Neural crest cell (in vitro differentiated cells): ENCODE results near the gene SCGN. TPM values are rescaled to one million over a fixed set of nuclear protein-coding genes. Genes with fewer than 3 reads are reported as not detected.

Experiments
- DNase-seq: peaks from one replicate; pipeline ENCODE4 v3.0.0; 2021; ENCODE audit warnings: low read depth, mixed read lengths, low spot score
- H3K27ac Mint-ChIP-seq: one replicate; pipeline ENCODE4 v1.8.0; 2021; ENCODE audit warnings: mild to moderate bottlenecking, mixed read lengths; ENCODE audit not compliant: unreplicated experiment
- H3K27me3 Mint-ChIP-seq: 2 replicates; pipeline ENCODE4 v1.8.0; 2021; ENCODE audit warnings: low read depth, mild to moderate bottlenecking, mixed read lengths
- H3K36me3 Mint-ChIP-seq: 2 replicates; pipeline ENCODE4 v1.8.0; 2021; ENCODE audit warnings: low read depth, mild to moderate bottlenecking, mixed read lengths
- H3K4me1 Mint-ChIP-seq: 2 replicates; pipeline ENCODE4 v1.8.0; 2021; ENCODE audit warnings: mixed read lengths
- H3K4me3 Mint-ChIP-seq: one replicate; pipeline ENCODE4 v1.8.0; 2021; ENCODE audit warnings: mild to moderate bottlenecking, mixed read lengths
- H3K9me3 Mint-ChIP-seq: 2 replicates; pipeline ENCODE4 v1.8.0; 2021; ENCODE audit warnings: mixed read lengths
- CTCF ChIP-seq: fragments of 200-600 bp; sonication (generic); conservative IDR thresholded peaks from 2 replicates; pipeline ENCODE4 v1.5.0; 2021; ENCODE audit warnings: antibody characterized with exemption, mild to moderate bottlenecking
- total RNA-seq: library from RNA; stranded (reverse); gene quantifications from 2 replicates; pipeline ENCODE4 v1.2.1, GENCODE V29; 2021

The SCGN gene
- total RNA-seq, 1 donor from 2014 or later = not detected

GRCh38 chr6:25629198-25629576, 22.8 kb upstream of the SCGN start:
- no peaks in the 10 kb centered on the region for H3K27me3 Mint-ChIP-seq
- no peak overlapping the region for H3K4me3 Mint-ChIP-seq
- DNase-seq = no peak
- no peaks in the 10 kb centered on the region for H3K36me3 Mint-ChIP-seq
- no peaks in the 10 kb centered on the region for H3K9me3 Mint-ChIP-seq
- TF ChIP-seq CTCF = no peak
- peaks cover 18% of the 10 kb centered on the region for H3K4me1 Mint-ChIP-seq
- peak overlapping the region; percentile 88 for H3K27ac Mint-ChIP-seq

GRCh38 chr6:25630508-25631278, 21.3 kb upstream of the SCGN start:
- Mint-ChIP-seq H3K36me3 (no peaks in the 10 kb centered on the region), H3K9me3 (no peaks in the 10 kb centered on the region), H3K4me3 (no peak overlapping the region), H3K27me3 (no peaks in the 10 kb centered on the region), H3K27ac (no peak overlapping the region), H3K4me1 (peaks cover 22% of the 10 kb centered on the region)
- DNase-seq = no peak
- TF ChIP-seq CTCF = no peak

- Mint-ChIP-seq H3K27ac (no peak overlapping the region), H3K36me3 (no peaks in the 10 kb centered on the region), H3K4me3 (no peak overlapping the region)
Measured at GRCh38 chr6:25635886-25636317, 16.1 kb upstream of the SCGN start.

GRCh38 chr6:25637211-25637610, 14.8 kb upstream of the SCGN start:
- no peak overlapping the region for H3K4me3 Mint-ChIP-seq
- no peak for DNase-seq
- no peaks in the 10 kb centered on the region for H3K36me3 Mint-ChIP-seq
- H3K9me3 Mint-ChIP-seq = no peaks in the 10 kb centered on the region
- H3K4me1 Mint-ChIP-seq = peaks cover 10% of the 10 kb centered on the region
- peak overlapping the region; percentile 65 for H3K27ac Mint-ChIP-seq
- TF ChIP-seq CTCF = no peak
- peaks cover 8% of the 10 kb centered on the region for H3K27me3 Mint-ChIP-seq

More at GRCh38 chr6:25635886-25636317, 16.1 kb upstream of the SCGN start:
- no peak for TF ChIP-seq CTCF
- Mint-ChIP-seq H3K27me3 (peaks cover 5% of the 10 kb centered on the region), H3K4me1 (peaks cover 12% of the 10 kb centered on the region), H3K9me3 (no peaks in the 10 kb centered on the region)
- DNase-seq = no peak

- H3K9me3 Mint-ChIP-seq = no peaks in the 10 kb centered on the region
- no peak overlapping the region for H3K27ac Mint-ChIP-seq
- peaks cover 13% of the 10 kb centered on the region for H3K27me3 Mint-ChIP-seq
- peaks cover 12% of the 10 kb centered on the region for H3K4me1 Mint-ChIP-seq
- no peak for TF ChIP-seq CTCF
- no peaks in the 10 kb centered on the region for H3K36me3 Mint-ChIP-seq
- no peak overlapping the region for H3K4me3 Mint-ChIP-seq
- DNase-seq = no peak
Measured at GRCh38 chr6:25637960-25638434, 14.0 kb upstream of the SCGN start.
